Hippocampal formation (tissue), 2 donors: ENCODE results near the gene CHN1.

Source experiments
- DNase-seq, 2 donors: peaks; one replicate each; lab custom pipeline; 2025; lab: John Stamatoyannopoulos, UW

Gene CHN1

GRCh38 chr2:174924061-174924693, 81.0 kb downstream of the CHN1 start:
- no peak for DNase-seq

- no peak for DNase-seq
Observed at GRCh38 chr2:174919947-174920595, 85.1 kb downstream of the CHN1 start.

- no peak for DNase-seq
Observed at GRCh38 chr2:174918886-174919526, 86.2 kb downstream of the CHN1 start.

GRCh38 chr2:174916270-174916930, 88.8 kb downstream of the CHN1 start:
- no peak for DNase-seq

GRCh38 chr2:174914853-174915760, 90.1 kb downstream of the CHN1 start:
- no peak for DNase-seq

- no peak for DNase-seq
Observed at GRCh38 chr2:174908284-174908683, 96.9 kb downstream of the CHN1 start.

- DNase-seq, result no peak
Observed at GRCh38 chr2:174903264-174903556, 102.0 kb downstream of the CHN1 start.

- DNase-seq, result peak in 1 of 2 donors; percentile 49
Observed at GRCh38 chr2:174902506-174903263, 102.5 kb downstream of the CHN1 start.

GRCh38 chr2:174901075-174901474, 104.1 kb downstream of the CHN1 start:
- no peak for DNase-seq

GRCh38 chr2:174897286-174897685, 107.9 kb downstream of the CHN1 start:
- DNase-seq, result no peak

GRCh38 chr2:174893018-174893417, 112.2 kb downstream of the CHN1 start:
- DNase-seq, result no peak

GRCh38 chr2:174892546-174892945, 112.6 kb downstream of the CHN1 start:
- no peak for DNase-seq

GRCh38 chr2:174888646-174889271, 116.4 kb downstream of the CHN1 start:
- no peak for DNase-seq

GRCh38 chr2:174888146-174888545, 117.0 kb downstream of the CHN1 start:
- DNase-seq, result no peak

- no peak for DNase-seq
Observed at GRCh38 chr2:174882416-174882815, 122.8 kb downstream of the CHN1 start.

GRCh38 chr2:174881678-174882077, 123.5 kb downstream of the CHN1 start:
- no peak for DNase-seq

GRCh38 chr2:174878537-174879147, 126.5 kb downstream of the CHN1 start:
- no peak for DNase-seq

- DNase-seq, result no peak
Observed at GRCh38 chr2:174877751-174878150, 127.4 kb downstream of the CHN1 start.

GRCh38 chr2:174877301-174877700, 127.9 kb downstream of the CHN1 start:
- no peak for DNase-seq

- DNase-seq, result no peak
Observed at GRCh38 chr2:174874085-174874484, 131.1 kb downstream of the CHN1 start.
